G401 (cell line): ENCODE measurements around the gene SP6. TPM values are rescaled to one million over a fixed set of nuclear protein-coding genes. Genes with fewer than 3 reads are reported as not detected.
A peak's percentile ranks its signal among the peaks of the same experiment; 100 is the strongest.

Experiments used
- DNase-seq: peaks from one replicate; pipeline ENCODE4 v3.0.0-alpha.2; 2015; ENCODE audit warnings: low spot score
- in situ Hi-C: cut with HindIII; loops from 2 replicates; pipeline ENCODE4 v1.10.0; 2016; ENCODE audit warnings: low sequenced_read_pairs, mixed read lengths
- total RNA-seq: library from RNA; depleted of rRNA; stranded (reverse); fragments of >200 nt; shearing (Covaris generic); gene quantifications from 2 replicates; pipeline ENCODE4 v1.2.3, GENCODE V29; 2014; rRNA removed

SP6 gene
- total RNA-seq: 6.7 and 8.5 TPM in 2 replicates

DNA sequence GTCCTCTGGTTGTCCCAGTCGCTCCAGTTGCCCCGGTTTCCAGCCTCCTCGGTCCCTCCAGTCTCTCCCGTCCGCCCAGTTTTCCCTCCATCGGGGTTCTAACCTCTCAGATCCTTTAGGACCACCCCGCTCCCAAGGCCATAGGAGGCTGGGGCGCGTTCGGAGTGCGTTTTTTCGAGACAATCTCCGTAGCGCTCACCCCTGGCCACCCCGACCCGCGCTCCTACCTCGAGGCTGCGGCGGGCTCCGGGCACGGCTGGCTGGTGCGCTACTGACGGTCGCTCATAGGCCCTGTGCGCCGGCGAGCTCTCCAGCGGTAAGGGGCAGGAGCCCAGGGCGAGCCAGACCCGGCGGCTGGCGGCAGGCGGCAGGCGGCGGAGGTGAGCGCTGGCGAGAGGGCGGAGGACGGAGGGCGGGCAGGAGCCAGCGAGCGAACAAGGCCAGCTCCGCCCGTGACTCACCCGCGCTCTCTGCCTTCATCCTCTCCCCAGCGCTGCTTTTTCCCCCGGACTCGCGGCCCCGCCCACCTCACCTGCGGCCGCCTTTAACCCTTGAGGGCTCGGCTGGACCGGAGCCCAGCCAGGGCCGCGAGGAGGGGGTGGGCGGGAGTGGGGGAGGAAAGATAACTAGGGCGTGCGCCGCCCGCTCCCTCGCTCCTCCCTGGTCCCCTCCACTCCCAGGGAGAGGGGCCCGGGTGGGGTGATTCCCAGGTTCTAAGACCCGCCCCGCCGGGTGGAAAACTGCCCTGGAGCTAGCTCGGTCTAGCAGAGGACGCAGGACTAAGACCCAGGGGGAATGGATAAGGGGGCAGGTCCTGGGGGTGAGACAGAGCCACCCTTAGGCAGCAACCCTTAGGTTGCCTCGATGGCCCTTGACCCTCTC is at the start of gene SP6:
Gene SP6, minus strand, starts transcription at position 472 of the 882 bp plus-strand sequence. CDS start 2,734 bp downstream, outside the sequence.
- peak; percentile 62 for DNase-seq
- in situ Hi-C loops: no loop called here

GRCh38 chr17:47899643-47900042 is 48.7 kb upstream of the SP6 start:
- no peak for DNase-seq
- in situ Hi-C loops: no loop called here

DNA sequence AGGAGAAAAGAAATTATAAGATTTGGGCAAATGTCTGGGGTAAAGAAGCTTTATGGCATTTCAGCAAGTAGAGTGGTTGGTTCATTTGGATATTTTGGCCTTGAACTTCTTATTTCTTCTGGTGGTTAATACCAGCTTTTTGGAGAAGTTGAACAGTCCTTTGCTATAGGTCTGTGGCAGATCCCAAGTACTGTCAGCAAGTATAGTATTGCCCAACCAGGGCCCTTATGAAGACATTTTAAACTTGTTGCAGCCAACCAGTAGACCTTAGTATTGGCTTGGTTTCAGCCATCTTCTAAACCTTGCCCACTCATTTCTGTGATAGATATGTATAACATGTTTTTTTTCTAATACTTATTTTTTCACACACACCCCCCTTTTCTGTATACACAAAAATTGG is 47.3 kb upstream of the SP6 start:
- no peak for DNase-seq
- in situ Hi-C loops: no loop called here

- no peak for DNase-seq
- in situ Hi-C loops: no loop called here
Observed at GRCh38 chr17:47897561-47897960, 46.6 kb upstream of the SP6 start.

- DNase-seq: peak; percentile 22
- in situ Hi-C loops: no loop called here
Observed at GRCh38 chr17:47896672-47897490, 45.9 kb upstream of the SP6 start.

DNA sequence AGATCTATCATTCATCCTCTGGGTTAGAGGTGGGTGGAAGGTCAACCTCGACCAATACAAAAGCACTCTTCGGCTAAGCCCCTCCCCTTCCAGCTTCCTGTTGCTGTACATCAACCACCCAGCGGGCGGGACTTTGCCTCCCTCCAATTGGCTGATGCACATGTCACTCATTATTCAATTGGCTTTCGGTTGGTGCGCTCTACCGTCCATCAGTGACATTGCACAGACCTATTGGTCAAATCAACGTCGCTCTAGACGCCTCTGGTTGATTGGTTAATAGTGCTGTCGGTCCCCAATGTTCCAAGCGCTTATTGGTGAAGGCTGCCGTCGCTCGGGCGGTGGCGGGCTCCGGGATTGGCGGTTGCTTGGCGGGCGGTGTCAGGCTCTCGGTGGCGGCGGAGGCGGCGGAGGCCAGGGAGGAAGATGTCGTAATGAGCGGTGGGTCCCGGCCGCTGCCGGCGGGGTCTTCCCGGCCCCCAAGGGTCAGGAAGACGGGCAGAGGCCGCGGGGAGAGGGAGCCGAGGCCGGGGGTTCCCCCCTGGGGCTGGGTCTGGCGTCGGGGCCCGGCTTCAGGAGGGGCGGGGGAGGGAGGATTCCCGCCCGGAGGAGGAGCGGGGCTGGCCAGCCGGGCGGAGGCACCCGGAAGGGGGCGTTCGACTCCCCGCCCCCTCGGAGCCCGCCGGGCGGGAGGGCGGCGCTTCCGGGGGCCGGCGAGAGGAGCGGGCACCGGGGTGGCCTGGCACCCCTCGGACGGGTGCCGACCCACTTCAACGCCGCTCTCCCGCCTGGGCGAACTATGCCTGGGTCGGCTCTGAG is 45.1 kb upstream of the SP6 start, which contains the start of gene SP2:
Gene SP2, plus strand, starts transcription at position 381 of the 816 bp plus-strand sequence. Its CDS starts 51 bp downstream, at position 432.
- in situ Hi-C loops: no loop called here
- peak; percentile 100 for DNase-seq

- DNase-seq: no peak
- in situ Hi-C loops: no loop called here
Observed at GRCh38 chr17:47895347-47895855, 44.4 kb upstream of the SP6 start.

- in situ Hi-C loops: no loop called here
- DNase-seq: peak; percentile 47
Observed at GRCh38 chr17:47894498-47895346, 43.8 kb upstream of the SP6 start.

GRCh38 chr17:47891545-47892088 is 40.7 kb upstream of the SP6 start:
- in situ Hi-C loops: no loop called here
- DNase-seq: no peak

DNA sequence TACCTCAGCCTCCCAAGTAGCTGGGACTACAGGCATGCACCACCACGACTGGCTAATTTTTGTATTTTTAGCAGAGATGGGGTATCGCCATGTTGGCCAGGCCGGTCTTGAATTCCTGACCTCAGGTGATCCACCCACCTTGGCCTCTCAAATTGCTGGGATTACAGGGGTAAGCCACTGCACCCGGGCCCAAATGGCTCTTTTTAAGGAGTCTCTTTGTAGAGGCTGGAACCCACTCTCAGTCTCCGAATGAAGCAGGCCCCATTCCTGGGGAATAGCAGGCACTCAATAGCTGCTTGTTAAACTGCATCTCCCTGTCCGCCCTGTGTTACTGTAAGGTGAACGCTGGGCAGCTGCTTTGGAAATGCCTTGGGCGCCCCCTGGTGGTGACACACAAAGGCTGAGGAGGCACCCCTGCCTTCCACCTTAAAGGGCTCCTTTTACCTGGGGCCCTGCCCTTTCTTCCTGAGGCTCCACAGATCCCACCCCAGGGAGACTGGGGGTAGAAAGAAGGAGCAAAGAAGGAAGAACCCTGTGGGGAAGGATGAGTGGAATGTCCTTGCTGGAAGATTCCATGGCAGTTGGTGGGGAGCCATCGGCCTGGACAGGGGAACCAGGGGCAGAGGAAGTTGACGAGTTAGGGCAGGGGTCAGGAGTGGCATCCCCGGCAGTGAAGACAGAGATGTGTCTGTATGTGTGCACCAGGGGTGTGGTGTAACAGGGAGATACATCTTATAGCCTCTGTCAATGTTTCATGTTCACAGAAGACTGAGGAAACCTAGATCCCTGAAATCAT is 39.0 kb upstream of the SP6 start:
- in situ Hi-C loops: no loop called here

DNA sequence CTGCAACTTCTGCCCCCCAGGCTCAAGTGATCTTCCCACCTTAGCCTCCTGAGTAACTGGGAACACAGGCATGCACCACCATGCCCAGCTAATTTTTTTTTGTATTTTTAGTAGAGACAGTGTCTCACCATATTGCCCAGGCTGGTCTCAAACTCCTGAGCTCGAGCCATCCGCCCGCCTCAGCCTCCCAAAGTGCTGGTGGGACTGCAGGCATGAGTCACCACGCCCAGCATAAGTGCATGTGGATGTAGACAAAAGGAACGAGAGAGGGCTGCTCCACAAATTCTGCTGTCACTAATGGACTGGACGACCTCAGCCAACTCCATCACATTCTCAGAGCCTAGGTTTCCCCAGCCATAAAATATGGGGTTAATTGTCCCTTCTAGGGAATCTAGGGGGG is 37.3 kb upstream of the SP6 start:
- in situ Hi-C loops: no loop called here

More for the DNA sequence above, 39.0 kb upstream of the SP6 start:
- DNase-seq: peak; percentile 89

GRCh38 chr17:47884905-47885730 is 34.2 kb upstream of the SP6 start:
- in situ Hi-C loops: no loop called here
- DNase-seq: no peak

More for the DNA sequence above, 37.3 kb upstream of the SP6 start:
- no peak for DNase-seq

GRCh38 chr17:47884427-47884740 is 33.4 kb upstream of the SP6 start:
- DNase-seq: no peak
- in situ Hi-C loops: no loop called here

DNA sequence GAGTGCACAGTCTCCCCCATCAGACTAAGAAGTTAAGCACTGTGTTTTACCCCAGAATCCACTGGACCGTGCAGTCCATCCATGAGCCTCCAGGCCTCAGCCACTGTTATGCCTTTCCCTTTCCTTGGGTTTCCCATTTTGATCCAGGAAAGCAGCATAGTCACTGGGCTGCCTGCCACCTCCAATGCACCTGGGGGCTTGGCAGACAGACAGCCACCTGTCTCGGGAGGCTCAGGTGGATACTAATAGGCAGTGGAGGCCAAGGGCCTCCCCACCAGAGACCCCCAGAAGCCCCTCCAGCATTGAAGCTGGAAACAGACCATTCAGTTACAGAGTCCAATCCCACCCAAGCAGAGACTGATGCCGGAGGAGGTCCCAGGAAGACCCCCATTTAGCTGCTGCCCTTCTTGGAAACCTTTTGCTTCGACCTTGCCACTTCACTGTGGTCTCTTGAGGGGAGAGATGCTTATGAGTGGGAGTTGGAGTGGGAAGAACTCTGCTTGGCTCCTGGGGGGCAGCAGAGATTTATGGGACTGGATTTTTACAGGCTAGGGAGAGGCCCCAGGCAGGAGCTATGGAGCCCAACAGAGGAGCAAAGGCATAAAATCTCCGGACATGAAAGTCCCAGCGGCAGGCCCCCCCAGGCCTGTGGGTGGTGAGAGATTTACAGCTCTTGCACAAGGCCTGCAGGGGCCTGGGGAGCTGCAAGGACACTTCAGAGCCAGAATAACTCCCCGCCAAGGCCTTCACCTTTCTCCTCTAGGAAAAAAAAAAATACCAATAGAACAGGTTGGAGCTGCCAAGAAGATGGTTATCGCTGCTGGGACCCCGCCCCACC is 32.8 kb upstream of the SP6 start:
- DNase-seq: no peak
- in situ Hi-C loops: no loop called here

DNA sequence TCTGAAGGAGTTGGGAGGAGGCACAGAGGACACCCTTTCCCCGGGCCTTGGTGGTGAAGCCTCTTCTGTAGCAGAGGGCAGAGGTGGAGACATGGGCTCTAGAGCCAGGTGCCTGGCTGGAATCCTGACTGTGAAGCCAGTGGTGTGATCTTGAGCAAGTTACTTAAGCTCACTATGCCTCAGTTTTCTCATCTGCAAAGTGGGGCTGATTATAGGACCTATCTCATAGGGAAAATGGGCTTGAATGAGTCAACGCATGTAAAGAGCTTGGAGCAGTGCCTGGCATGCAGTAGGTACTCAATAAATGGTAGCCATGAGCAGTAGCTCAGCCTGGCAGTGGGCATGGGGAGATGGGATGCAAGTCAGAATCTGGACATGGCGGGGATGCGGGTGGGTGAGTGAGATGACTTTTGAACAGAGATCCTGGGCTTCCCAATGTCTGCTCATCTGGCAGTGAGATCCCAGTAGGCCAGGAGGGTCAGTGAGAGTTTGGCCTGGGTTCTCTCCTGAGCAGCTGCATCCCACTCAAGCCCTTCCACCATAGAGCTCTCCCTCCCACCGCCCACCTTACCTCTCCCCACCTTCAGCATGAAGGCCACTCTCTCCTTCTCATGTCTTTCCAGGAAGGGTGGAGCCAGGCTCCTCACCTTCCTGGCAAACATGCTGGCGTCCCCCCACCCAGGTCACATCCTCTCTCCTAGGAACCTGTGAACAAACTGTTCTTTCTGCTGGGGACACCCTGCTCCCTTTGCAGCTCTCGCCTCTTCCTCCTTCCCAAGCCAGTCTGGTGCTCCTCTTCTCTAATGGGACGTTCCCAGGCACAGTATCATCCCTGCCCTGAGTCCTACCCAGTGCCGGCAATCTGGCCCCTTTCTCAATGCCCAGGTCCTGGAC is 32.0 kb upstream of the SP6 start:
- in situ Hi-C loops: no loop called here
- no peak for DNase-seq
